ENCODE measurements around the gene FAM20C.

DNA sequence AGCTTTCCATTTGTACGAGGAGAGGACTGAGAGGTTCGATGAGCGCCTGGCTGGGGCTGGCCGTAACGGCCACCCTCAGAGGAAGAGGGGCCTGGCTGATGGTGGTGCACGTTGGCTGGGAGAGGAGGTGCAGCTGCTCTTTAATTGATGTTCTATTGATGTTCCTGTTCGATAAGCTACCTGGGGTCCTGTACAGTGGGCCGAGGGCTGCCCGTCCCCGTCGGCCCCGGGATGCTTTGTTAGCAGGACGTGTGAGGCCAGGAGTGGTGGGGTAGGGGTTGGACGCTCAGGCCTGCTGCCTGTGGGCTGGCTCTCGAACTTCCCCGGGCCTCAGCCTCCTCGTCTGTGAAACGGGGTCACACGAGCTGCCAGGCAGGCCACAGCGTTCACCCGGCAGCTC lies 25.4 kb downstream of the FAM20C start:
- TF ChIP-seq, protein P1, sequence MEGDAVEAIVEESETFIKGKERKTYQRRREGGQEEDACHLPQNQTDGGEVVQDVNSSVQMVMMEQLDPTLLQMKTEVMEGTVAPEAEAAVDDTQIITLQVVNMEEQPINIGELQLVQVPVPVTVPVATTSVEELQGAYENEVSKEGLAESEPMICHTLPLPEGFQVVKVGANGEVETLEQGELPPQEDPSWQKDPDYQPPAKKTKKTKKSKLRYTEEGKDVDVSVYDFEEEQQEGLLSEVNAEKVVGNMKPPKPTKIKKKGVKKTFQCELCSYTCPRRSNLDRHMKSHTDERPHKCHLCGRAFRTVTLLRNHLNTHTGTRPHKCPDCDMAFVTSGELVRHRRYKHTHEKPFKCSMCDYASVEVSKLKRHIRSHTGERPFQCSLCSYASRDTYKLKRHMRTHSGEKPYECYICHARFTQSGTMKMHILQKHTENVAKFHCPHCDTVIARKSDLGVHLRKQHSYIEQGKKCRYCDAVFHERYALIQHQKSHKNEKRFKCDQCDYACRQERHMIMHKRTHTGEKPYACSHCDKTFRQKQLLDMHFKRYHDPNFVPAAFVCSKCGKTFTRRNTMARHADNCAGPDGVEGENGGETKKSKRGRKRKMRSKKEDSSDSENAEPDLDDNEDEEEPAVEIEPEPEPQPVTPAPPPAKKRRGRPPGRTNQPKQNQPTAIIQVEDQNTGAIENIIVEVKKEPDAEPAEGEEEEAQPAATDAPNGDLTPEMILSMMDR (IDR thresholded peaks at IDR 0.05) = no peak
- no peak for TF ChIP-seq POLR2A (IDR thresholded peaks at IDR 0.05)

Data from prostate gland (tissue), 2 donors.